A549 (cell line): Measurements from ENCODE around the gene RLN3. TPM values are rescaled to one million over a fixed set of nuclear protein-coding genes. Genes with fewer than 3 reads are reported as not detected.

Experiments
- ATAC-seq, 2 experiments: fragments of 200-7000 bp in 1 of 2; fragments of >200 bp in 1 of 2; cut with Nextera tagmentation in 1 of 2; cut with Tn5 transposase in 1 of 2; 3 replicates each; pipeline versions ENCODE4 v1.8.0 to v1.9.1; 2018 to 2020; ENCODE audit warnings: mild to moderate bottlenecking in 1 of 2, moderate library complexity in 1 of 2
- CTCF ChIA-PET: fragments of 300-600 bp; sonication (Branson Sonifier 250); formaldehyde crosslinking; extraction: SDS; loops from one replicate; lab custom pipeline; 2021; ENCODE audit warnings: antibody characterized with exemption, inconsistent platforms; lab: Yijun Ruan, JAX
- POLR2A ChIA-PET: fragments of 350-600 bp; formaldehyde crosslinking; extraction: SDS; loops from one replicate; lab custom pipeline; 2021; ENCODE audit warnings: antibody characterized with exemption, inconsistent platforms; lab: Yijun Ruan, JAX
- DNase-seq, 2 experiments: peaks; one replicate each; pipeline versions ENCODE4 v3.0.0 to v3.0.0-alpha.2; 2011 to 2016; ENCODE audit warnings: low read depth in 1 of 2, low spot score in 1 of 2
- FAIRE-seq: peaks from 2 replicates; lab custom pipeline; 2011; peaks lifted over from hg19 to GRCh38; lab: Jason Lieb, UNC
- H3K27ac ChIP-seq, 2 experiments: fragments of >200 bp; sonication (Bioruptor Twin); formaldehyde crosslinking; 3 replicates each; pipeline ENCODE4 v1.5.1; 2016 to 2017
- H3K4me1 ChIP-seq: fragments of >200 bp; sonication (Bioruptor Twin); formaldehyde crosslinking; 3 replicates; pipeline ENCODE4 v1.6.1; 2016
- H3K4me2 ChIP-seq: fragments of >200 bp; sonication (Bioruptor Twin); formaldehyde crosslinking; 3 replicates; pipeline ENCODE4 v1.6.1; 2016
- H3K4me3 ChIP-seq: fragments of >200 bp; sonication (Bioruptor Twin); formaldehyde crosslinking; 3 replicates; pipeline ENCODE4 v1.5.1; 2016
- H3K9me3 ChIP-seq: fragments of >200 bp; sonication (Bioruptor Twin); formaldehyde crosslinking; 3 replicates; pipeline ENCODE4 v1.6.1; 2016
- CEBPB ChIP-seq, 2 experiments: fragments of >200 bp in 1 of 2; sonication (Bioruptor Twin) in 1 of 2; formaldehyde crosslinking in 1 of 2; IDR thresholded peaks; 2 replicates each; pipeline ENCODE4 v1.6.1; 2012 to 2016
- CHD2 ChIP-seq: fragments of 150-350 bp; IDR thresholded peaks from 2 replicates; pipeline ENCODE4 v1.6.1; 2014; ENCODE audit warnings: low read length; ENCODE audit not compliant: partially characterized antibody
- FOSL2 ChIP-seq, 2 experiments: fragments of 450-650 bp in 1 of 2; fragments of >200 bp in 1 of 2; sonication (Bioruptor Twin) in 1 of 2; formaldehyde crosslinking; IDR thresholded peaks; 2 replicates each; pipeline versions ENCODE4 v1.5.0 to v1.6.1; 2016 to 2020; ENCODE audit warnings: mild to moderate bottlenecking in 1 of 2, moderate library complexity in 1 of 2
- HEYL ChIP-seq: fragments of 250-450 bp; sonication (Bioruptor Pico); IDR thresholded peaks from 2 replicates; pipeline ENCODE4 v1.8.0; 2021; ENCODE audit warnings: mild to moderate bottlenecking, moderate library complexity
- HOXB13 ChIP-seq: fragments of 250-450 bp; sonication (Bioruptor Pico); IDR thresholded peaks from 2 replicates; pipeline ENCODE4 v1.5.0; 2020; ENCODE audit warnings: low read depth, mild to moderate bottlenecking, moderate library complexity
- HOXB5 ChIP-seq: fragments of 250-450 bp; sonication (Bioruptor Pico); IDR thresholded peaks from 2 replicates; pipeline ENCODE4 v1.5.0; 2020; ENCODE audit warnings: mild to moderate bottlenecking, moderate library complexity
- JUN ChIP-seq, 2 experiments: fragments of >200 bp; sonication (Bioruptor Twin); formaldehyde crosslinking; IDR thresholded peaks; 2 replicates in 1 of 2; 3 replicates in 1 of 2; pipeline ENCODE4 v1.6.1; 2016 to 2017
- KDM5A ChIP-seq: fragments of 200-600 bp; sonication (generic); IDR thresholded peaks from 2 replicates; pipeline ENCODE4 v1.6.1; 2016; ENCODE audit warnings: antibody characterized with exemption, mild to moderate bottlenecking
- NPAS2 ChIP-seq: fragments of 250-450 bp; sonication (Bioruptor Pico); IDR thresholded peaks from 2 replicates; pipeline ENCODE4 v1.8.0; 2022; ENCODE audit warnings: mild to moderate bottlenecking, moderate library complexity, borderline replicate concordance
- POLR2A ChIP-seq: IDR thresholded peaks from 2 replicates; pipeline ENCODE4 v1.6.1; 2012; ENCODE audit warnings: mild to moderate bottlenecking, low read length
- RARB ChIP-seq: fragments of 250-450 bp; sonication (Bioruptor Pico); IDR thresholded peaks from 2 replicates; pipeline ENCODE4 v1.8.0; 2021; ENCODE audit warnings: mild to moderate bottlenecking, moderate library complexity
- RCOR1 ChIP-seq: fragments of 150-350 bp; IDR thresholded peaks from 2 replicates; pipeline ENCODE4 v1.6.1; 2014; ENCODE audit warnings: antibody characterized with exemption, low read length, low read depth
- SREBF2 ChIP-seq: fragments of 450-650 bp; IDR thresholded peaks from 2 replicates; pipeline ENCODE4 v1.6.1; 2014; ENCODE audit warnings: mild to moderate bottlenecking, moderate library complexity
- TFCP2L1 ChIP-seq: fragments of 250-450 bp; sonication (Bioruptor Pico); IDR thresholded peaks from 2 replicates; pipeline ENCODE4 v1.5.0; 2021; ENCODE audit warnings: mild to moderate bottlenecking
- ZC3H11A ChIP-seq: fragments of 450-650 bp; IDR thresholded peaks from 2 replicates; pipeline ENCODE4 v1.6.1; 2014; ENCODE audit warnings: antibody characterized with exemption, mild to moderate bottlenecking
- ZFP36 ChIP-seq: fragments of 450-650 bp; IDR thresholded peaks from 2 replicates; pipeline ENCODE4 v1.6.1; 2014; ENCODE audit warnings: borderline replicate concordance; ENCODE audit not compliant: partially characterized antibody
- ZSCAN20 ChIP-seq: fragments of 250-450 bp; sonication (Bioruptor Pico); IDR thresholded peaks from 2 replicates; pipeline ENCODE4 v1.8.0; 2022; ENCODE audit warnings: mild to moderate bottlenecking, moderate library complexity
- WGBS: methylation state at CpG from one replicate; pipeline ENCODE4 v1.1.6; 2017; ENCODE audit errors: missing lambda C conversion rate; 5-methylcytosine and 5-hydroxymethylcytosine counted together
- polyA plus RNA-seq, 4 experiments: library from polyadenylated mRNA; depleted of rRNA in 3 of 4; stranded (reverse); fragments of >200 nt; fragmentation: RNase III in 1 of 4; extraction: RNeasy Plus Mini Kit Qiagen cat#74134 plus additional on column Dnase treatment in 1 of 4; gene quantifications; 2 replicates in 3 of 4; 3 replicates in 1 of 4; pipeline ENCODE4 v1.2.3, GENCODE V29; 2011 to 2017
- TF ChIP-seq, protein P1 (sequence below): IDR thresholded peaks from 2 replicates; pipeline ENCODE4 v1.6.1; 2012
- TF ChIP-seq, protein P2 (sequence below): IDR thresholded peaks from 2 replicates; pipeline ENCODE4 v1.6.1; 2012
- TF ChIP-seq, protein P3 (sequence below): fragments of >200 bp; sonication (Bioruptor Twin); formaldehyde crosslinking; IDR thresholded peaks from 3 replicates; pipeline ENCODE4 v1.5.1; 2016

Gene RLN3
- polyA plus RNA-seq, 2 of the 4 experiments (the other 2 are of a cell fraction), result not detected

DNA sequence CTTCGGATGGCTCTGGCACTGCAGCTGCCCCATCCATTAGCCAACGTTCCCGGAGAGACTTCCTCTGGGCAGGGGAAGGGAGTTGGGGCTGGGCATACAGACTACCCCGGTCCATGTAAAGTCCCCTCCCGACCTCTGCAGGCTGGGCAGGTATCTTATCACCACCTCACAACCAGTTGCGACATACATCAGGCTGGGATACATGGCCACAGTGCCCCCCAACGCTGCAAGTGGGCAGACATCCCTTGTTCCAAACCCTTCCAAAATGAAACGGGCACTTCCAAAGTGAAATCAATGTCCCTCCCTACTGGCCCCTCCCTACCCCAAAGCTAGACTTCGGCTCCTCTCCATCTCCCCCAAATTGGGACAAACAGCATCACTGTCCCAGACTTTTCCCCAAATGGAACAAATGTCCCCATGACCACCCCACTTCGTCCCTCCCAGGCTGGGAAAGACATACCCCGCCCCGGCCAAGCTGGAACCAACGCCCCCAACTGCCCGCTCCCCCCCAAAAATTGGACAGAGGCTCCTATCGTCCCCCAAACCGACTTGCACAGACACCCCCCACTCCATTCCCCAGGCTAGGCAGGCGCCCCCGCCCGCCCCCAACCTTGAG lies 28.9 kb downstream of the RLN3 start:
- ChIA-PET CTCF (interaction anchor here (0.6 to 8.8 kb wide), 12 partner anchors 8 to 172 kb away, joined by 3 to 93 read pairs (median 5); partner anchors contain the start of genes ASF1B, IL27RA and MISP3), POLR2A (interaction anchor here (0.8 to 1.5 kb wide), 2 partner anchors 15 to 25 kb away, joined by 3 to 4 read pairs; partner anchors contain the start of genes IL27RA and MISP3)
- WGBS, result 72% methylated on average over 9 of the region's 19 CpGs
- no peak for DNase-seq
- ATAC-seq, result 0 out of 6 replicates have a peak, but pooled peaks of 1 of the 2 experiments have one; percentile 8
- peaks cover 17% of the 10 kb centered on the region for H3K4me1 ChIP-seq
- no peak for FAIRE-seq
- peak overlapping the region; percentile 56 for H3K4me3 ChIP-seq
- no peak for TF ChIP-seq HEYL (CRISPR knock-in tag)
- peak; percentile 30 to 80; a peak in 3 of 4 replicates for TF ChIP-seq CEBPB (IDR thresholded peaks at IDR 0.05)
- no peaks in the 10 kb centered on the region for H3K9me3 ChIP-seq
- H3K4me2 ChIP-seq, result peak overlapping the region; percentile 95
- H3K27ac ChIP-seq, result peak overlapping the region; percentile 45 to 87; a peak in 4 of 6 replicates

DNA sequence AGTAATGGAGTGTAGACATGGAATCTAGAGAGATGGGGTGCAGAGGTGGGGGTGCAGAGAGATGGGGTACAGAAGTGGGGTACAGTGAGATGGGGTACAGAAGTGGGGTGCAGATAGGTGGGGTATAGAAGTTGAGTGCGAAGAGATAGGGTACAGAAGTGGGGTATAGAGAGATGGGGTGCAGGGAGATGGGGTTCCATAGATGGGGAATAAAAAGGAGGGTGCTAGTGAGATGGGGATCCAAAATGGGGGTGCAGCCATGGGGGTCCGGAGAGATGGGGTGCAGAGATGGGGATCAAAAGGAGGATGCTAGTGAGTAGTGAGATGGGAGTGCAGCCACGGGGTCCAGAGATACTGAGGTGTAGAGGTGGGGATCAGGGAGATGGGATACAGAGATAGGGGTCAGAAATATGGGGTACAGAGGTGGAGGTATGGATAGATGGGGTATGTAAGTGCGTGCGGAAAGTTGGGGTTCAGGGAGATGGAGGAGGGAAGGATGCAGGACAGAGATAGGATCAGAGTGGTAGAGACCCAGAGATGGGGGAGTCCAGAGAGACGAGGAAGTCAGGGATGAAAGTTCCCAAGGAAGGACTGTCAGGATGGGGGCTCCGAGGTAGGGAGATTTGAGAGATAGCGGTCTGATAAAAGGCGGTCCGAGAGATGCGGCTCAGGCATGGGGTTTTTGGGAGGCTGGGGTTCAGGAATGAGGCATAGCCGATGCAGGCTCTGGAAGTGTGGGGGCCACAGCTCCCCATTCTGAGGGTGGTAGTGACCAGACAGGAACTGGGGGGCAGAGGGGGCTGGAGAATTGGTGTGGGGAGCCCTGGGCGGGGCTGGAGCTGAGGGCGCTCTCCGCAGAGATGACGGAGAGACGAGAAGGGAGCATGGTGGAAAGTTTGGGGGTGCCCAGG lies 30.5 kb downstream of the RLN3 start:
- ChIA-PET CTCF (interaction anchor here (0.6 to 8.8 kb wide), 32 partner anchors 10 to 428 kb away, joined by 3 to 93 read pairs (median 4); partner anchors contain the start of genes ASF1B, IL27RA, MISP3 and NANOS3), POLR2A (interaction anchor here (0.8 kb wide), 1 partner anchor 14 kb away, joined by 3 read pairs; no protein-coding TSS in a partner anchor)
- TF ChIP-seq JUN (IDR thresholded peaks at IDR 0.05) (no peak), RCOR1 (no peak), TFCP2L1 (CRISPR knock-in tag) (no peak), SREBF2 (no peak), POLR2A (no peak), CEBPB (IDR thresholded peaks at IDR 0.05) (no peak), HOXB13 (CRISPR knock-in tag) (no peak), CHD2 (no peak), ZC3H11A (no peak), KDM5A (no peak), RARB (CRISPR knock-in tag) (no peak), FOSL2 (IDR thresholded peaks at IDR 0.05) (no peak), FOSL2 (CRISPR knock-in tag; IDR thresholded peaks at IDR 0.05) (no peak), HOXB5 (CRISPR knock-in tag) (no peak), ZSCAN20 (CRISPR knock-in tag) (no peak)
- TF ChIP-seq, protein P1, sequence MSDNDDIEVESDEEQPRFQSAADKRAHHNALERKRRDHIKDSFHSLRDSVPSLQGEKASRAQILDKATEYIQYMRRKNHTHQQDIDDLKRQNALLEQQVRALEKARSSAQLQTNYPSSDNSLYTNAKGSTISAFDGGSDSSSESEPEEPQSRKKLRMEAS, result no peak
- TF ChIP-seq, protein P2, sequence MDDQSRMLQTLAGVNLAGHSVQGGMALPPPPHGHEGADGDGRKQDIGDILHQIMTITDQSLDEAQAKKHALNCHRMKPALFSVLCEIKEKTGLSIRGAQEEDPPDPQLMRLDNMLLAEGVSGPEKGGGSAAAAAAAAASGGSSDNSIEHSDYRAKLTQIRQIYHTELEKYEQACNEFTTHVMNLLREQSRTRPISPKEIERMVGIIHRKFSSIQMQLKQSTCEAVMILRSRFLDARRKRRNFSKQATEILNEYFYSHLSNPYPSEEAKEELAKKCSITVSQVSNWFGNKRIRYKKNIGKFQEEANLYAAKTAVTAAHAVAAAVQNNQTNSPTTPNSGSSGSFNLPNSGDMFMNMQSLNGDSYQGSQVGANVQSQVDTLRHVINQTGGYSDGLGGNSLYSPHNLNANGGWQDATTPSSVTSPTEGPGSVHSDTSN, result no peak
- 14% methylated on average over 15 of the region's 17 CpGs for WGBS
- peak overlapping the region; percentile 95 for H3K4me2 ChIP-seq
- ATAC-seq (no peak; a peak in 1 of 6 replicates), FAIRE-seq (no peak), DNase-seq (no peak)
- H3K9me3 ChIP-seq, result no peaks in the 10 kb centered on the region
- H3K4me3 ChIP-seq, result peak overlapping the region; percentile 56
- H3K27ac ChIP-seq, result peak overlapping the region in 1 of 2 experiments; percentile 87; a peak in 3 of 6 replicates
- H3K4me1 ChIP-seq, result peaks cover 20% of the 10 kb centered on the region

DNA sequence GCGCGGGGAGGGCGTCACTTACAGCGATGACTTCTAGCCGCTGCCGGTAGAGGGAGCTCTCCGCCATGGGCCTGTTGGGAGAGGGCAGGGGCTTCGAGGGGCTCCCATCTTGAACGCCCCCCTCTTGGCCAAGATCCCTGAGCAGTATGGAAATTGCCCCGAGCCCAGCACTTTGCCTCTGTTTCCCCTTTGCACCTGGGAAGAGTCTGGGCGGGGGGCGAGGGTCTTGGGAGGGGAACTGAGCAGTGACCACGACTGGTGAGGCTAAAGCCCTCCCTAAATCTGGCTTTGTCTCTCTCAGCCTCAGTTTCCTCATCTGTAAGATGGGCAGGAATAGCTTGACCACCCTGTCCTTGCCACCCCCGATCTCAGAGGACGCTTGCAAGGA lies 31.1 kb downstream of the RLN3 start:
- FAIRE-seq, result no peak
- TF ChIP-seq NPAS2 (CRISPR knock-in tag) (no peak), ZFP36 (no peak)
- TF ChIP-seq, protein P3, sequence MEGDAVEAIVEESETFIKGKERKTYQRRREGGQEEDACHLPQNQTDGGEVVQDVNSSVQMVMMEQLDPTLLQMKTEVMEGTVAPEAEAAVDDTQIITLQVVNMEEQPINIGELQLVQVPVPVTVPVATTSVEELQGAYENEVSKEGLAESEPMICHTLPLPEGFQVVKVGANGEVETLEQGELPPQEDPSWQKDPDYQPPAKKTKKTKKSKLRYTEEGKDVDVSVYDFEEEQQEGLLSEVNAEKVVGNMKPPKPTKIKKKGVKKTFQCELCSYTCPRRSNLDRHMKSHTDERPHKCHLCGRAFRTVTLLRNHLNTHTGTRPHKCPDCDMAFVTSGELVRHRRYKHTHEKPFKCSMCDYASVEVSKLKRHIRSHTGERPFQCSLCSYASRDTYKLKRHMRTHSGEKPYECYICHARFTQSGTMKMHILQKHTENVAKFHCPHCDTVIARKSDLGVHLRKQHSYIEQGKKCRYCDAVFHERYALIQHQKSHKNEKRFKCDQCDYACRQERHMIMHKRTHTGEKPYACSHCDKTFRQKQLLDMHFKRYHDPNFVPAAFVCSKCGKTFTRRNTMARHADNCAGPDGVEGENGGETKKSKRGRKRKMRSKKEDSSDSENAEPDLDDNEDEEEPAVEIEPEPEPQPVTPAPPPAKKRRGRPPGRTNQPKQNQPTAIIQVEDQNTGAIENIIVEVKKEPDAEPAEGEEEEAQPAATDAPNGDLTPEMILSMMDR, result peak; percentile 66
- TF ChIP-seq, all 56 proteins: peak for 1
- Histone ChIP-seq H3K27ac (peak overlapping the region in 1 of 2 experiments; percentile 87; a peak in 2 of 6 replicates), H3K4me2 (peak overlapping the region; percentile 95), H3K4me3 (no peak overlapping the region), H3K4me1 (peaks cover 20% of the 10 kb centered on the region), H3K9me3 (no peaks in the 10 kb centered on the region)
- ChIA-PET CTCF (interaction anchor here (0.6 to 8.8 kb wide), 35 partner anchors 9 to 428 kb away, joined by 3 to 93 read pairs (median 4); partner anchors contain the start of genes ASF1B, IL27RA, MISP3 and NANOS3), POLR2A (interaction anchor here (0.8 kb wide), 1 partner anchor 13 kb away, joined by 3 read pairs; no protein-coding TSS in a partner anchor)
- ATAC-seq, result peak in 1 of 2 experiments; percentile 61; a peak in 3 of 6 replicates
- WGBS, result 19% methylated on average over 15 of the region's 15 CpGs
- DNase-seq, result no peak
